Stimulated activated naive CD8-positive, alpha-beta T cell treated with anti-CD3 and anti-CD28 coated beads, Interleukin-15, Interleukin-2, amounts not matched to agents 100 ng/mL and 50 ng/mL, for 24 hours (primary cell): ENCODE results near the gene CD81.

ENCODE experiments used
- H3K27ac Mint-ChIP-seq: one replicate; pipeline ENCODE4 v1.8.0; 2021; ENCODE audit warnings: mild to moderate bottlenecking, mixed read lengths
- H3K27me3 Mint-ChIP-seq: one replicate; pipeline ENCODE4 v1.8.0; 2021; ENCODE audit warnings: mixed read lengths
- H3K36me3 Mint-ChIP-seq: one replicate; pipeline ENCODE4 v1.8.0; 2021; ENCODE audit warnings: low read depth, mixed read lengths
- H3K4me1 Mint-ChIP-seq: one replicate; pipeline ENCODE4 v1.8.0; 2021; ENCODE audit warnings: low read depth, mixed read lengths
- H3K4me3 Mint-ChIP-seq: one replicate; pipeline ENCODE4 v1.8.0; 2021; ENCODE audit warnings: mild to moderate bottlenecking, mixed read lengths
- H3K9me3 Mint-ChIP-seq: one replicate; pipeline ENCODE4 v1.8.0; 2021; ENCODE audit warnings: mixed read lengths

The CD81 gene

GRCh38 chr11:2396471-2396870 is 19.4 kb downstream of the CD81 start:
- Mint-ChIP-seq H3K9me3 (no peaks in the 10 kb centered on the region), H3K27me3 (no peaks in the 10 kb centered on the region), H3K27ac (no peak overlapping the region), H3K4me1 (peaks cover 7% of the 10 kb centered on the region), H3K36me3 (peaks cover 11% of the 10 kb centered on the region), H3K4me3 (no peak overlapping the region)

GRCh38 chr11:2397005-2397404 is 19.9 kb downstream of the CD81 start:
- Mint-ChIP-seq H3K27ac (no peak overlapping the region), H3K27me3 (no peaks in the 10 kb centered on the region), H3K9me3 (no peaks in the 10 kb centered on the region), H3K36me3 (peaks cover 11% of the 10 kb centered on the region), H3K4me3 (no peak overlapping the region), H3K4me1 (peaks cover 8% of the 10 kb centered on the region)

GRCh38 chr11:2398664-2399355 is 21.7 kb downstream of the CD81 start:
- Mint-ChIP-seq H3K36me3 (peaks cover 16% of the 10 kb centered on the region), H3K27me3 (no peaks in the 10 kb centered on the region), H3K4me1 (peaks cover 8% of the 10 kb centered on the region), H3K9me3 (no peaks in the 10 kb centered on the region), H3K4me3 (peak overlapping the region; percentile 91), H3K27ac (peak overlapping the region; percentile 72)

DNA sequence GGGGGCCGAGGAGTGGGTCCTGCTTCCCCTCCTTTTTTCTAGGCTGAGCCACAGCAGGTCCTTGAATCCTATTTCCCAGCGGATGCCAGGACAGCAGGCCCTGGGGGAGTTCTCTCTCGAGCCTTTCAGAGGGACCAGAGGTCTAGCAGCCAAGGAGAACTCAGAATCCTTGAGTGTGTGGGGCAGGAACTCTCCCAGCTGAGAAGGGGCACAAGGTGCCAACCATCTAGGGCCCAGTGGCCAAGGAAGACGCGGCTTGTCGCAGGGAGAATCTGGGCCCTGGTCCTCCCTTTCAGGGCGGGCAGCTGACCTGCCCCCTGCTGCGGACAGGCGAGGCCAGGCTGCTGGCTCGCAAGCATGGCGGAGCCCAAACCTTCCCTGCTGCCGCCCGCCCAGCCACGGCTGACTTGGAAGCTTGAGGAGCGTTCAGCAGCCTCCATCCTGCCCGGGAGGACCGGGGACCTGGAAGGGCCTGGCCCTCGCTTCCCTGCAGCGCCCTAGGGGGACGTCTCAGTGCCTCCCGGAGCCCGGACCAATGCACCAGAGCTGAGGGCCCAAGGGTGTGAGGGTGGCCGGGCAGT is 22.5 kb downstream of the CD81 start:
- H3K4me3 Mint-ChIP-seq: peak overlapping the region; percentile 91
- H3K27ac Mint-ChIP-seq: peak overlapping the region; percentile 72
- no peaks in the 10 kb centered on the region for H3K27me3 Mint-ChIP-seq

GRCh38 chr11:2400069-2400761 is 23.1 kb downstream of the CD81 start, which contains the start of gene TSSC4:
TSS of gene TSSC4 (plus strand) at chr11:2400750. CDS start at chr11:2402634, 1,884 bp downstream.
- H3K36me3 Mint-ChIP-seq: peaks cover 16% of the 10 kb centered on the region
- H3K4me3 Mint-ChIP-seq: peak within 1 kb of the TSS; percentile 91
- peak within 1 kb of the TSS; percentile 83 for H3K27ac Mint-ChIP-seq

More for the DNA sequence above, 22.5 kb downstream of the CD81 start:
- Mint-ChIP-seq H3K4me1 (peaks cover 8% of the 10 kb centered on the region), H3K36me3 (peaks cover 16% of the 10 kb centered on the region), H3K9me3 (no peaks in the 10 kb centered on the region)

DNA sequence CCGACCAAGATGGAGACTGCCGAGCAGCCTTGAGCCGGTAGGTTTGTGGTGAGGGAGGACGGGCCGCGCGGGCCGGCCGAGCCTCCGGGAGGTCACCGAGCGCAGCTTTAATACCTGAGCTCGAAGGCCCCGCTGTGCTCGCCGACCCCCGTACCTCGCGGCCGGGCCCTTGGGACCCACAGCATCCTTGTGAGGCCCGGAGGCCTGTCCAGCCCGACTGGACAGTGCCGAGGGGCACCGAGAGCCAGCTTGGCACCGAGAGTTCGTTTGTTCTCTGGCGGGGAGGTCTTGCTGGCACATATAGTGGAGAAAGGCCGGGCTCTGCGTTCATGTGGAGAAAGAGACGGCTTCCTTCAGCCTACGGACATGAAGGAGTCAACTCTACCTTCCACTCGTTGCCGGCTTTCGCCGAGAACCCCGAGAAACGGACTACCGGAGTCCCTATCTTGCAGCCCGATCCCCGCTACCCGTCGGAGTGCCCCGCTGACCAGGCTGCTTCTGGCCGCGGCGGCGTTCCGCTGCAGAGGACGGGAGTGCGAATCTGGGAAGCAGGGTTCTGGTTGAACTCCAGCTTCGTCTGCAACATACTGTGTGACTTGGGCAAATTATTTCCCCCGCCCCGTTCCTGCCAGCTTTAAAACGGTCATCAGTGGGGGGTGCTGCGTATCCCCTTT is 23.8 kb downstream of the CD81 start:
- Mint-ChIP-seq H3K4me1 (peaks cover 8% of the 10 kb centered on the region), H3K4me3 (peak overlapping the region; percentile 91), H3K27ac (peak overlapping the region; percentile 83), H3K27me3 (no peaks in the 10 kb centered on the region), H3K36me3 (peaks cover 16% of the 10 kb centered on the region), H3K9me3 (no peaks in the 10 kb centered on the region)

More at GRCh38 chr11:2400069-2400761, 23.1 kb downstream of the CD81 start, which contains the start of gene TSSC4:
- H3K27me3 Mint-ChIP-seq: no peaks in the 10 kb centered on the region
- H3K9me3 Mint-ChIP-seq: no peaks in the 10 kb centered on the region
- H3K4me1 Mint-ChIP-seq: peaks cover 8% of the 10 kb centered on the region

DNA sequence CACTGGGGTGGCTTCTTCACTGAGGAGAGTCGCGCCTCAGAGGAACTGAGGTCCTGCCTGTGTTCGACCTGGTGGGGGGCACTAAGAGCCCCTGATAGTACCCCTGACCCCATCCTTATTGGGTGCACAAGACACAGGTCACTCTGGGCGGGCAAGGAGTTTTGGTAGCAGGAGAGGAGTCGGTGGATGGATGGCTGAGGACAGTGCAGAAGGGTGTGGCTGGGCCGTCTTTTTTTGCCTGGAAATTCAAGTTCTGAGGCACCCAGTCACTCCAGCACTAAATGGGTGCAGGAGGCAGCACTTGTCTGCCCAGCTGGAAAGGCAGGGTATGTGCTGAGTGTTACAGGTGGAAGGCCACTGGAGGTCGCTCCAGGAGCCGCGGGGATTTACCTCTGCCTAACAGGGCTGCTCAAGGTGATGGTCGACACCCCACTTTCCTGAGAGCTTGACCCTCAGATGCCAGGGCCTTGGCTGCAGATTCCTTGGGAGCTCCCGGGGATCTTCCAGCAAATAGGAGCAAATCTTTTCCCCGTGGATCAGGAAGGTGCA is 24.4 kb downstream of the CD81 start:
- H3K27ac Mint-ChIP-seq: peak overlapping the region; percentile 83
- H3K27me3 Mint-ChIP-seq: no peaks in the 10 kb centered on the region
- peaks cover 16% of the 10 kb centered on the region for H3K36me3 Mint-ChIP-seq
- no peaks in the 10 kb centered on the region for H3K9me3 Mint-ChIP-seq
- H3K4me3 Mint-ChIP-seq: peak overlapping the region; percentile 91
- H3K4me1 Mint-ChIP-seq: peaks cover 8% of the 10 kb centered on the region

DNA sequence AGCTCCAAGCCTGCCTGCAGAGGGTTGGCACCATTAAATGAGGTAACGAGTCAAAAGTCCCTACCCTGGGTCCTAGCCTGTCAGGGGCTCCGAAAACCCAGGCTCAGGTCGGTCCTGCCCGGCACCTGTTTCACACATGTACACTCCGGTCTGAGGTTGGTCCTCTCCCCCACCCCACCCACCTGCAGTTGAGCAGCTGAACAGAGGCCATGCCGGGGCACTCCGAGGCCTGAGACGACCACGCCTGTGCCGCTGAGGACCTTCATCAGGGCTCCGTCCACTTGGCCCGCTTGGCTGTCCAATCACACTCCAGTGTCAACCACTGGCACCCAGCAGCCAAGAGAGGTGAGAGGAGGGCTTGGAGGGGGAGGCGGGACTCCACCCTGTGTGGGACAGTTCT is 25.0 kb downstream of the CD81 start:
- Mint-ChIP-seq H3K4me1 (peaks cover 8% of the 10 kb centered on the region), H3K9me3 (no peaks in the 10 kb centered on the region), H3K36me3 (peaks cover 12% of the 10 kb centered on the region), H3K4me3 (peak overlapping the region; percentile 91), H3K27me3 (no peaks in the 10 kb centered on the region), H3K27ac (peak overlapping the region; percentile 26)

- Mint-ChIP-seq H3K4me3 (no peak overlapping the region), H3K36me3 (peaks cover 4% of the 10 kb centered on the region), H3K9me3 (no peaks in the 10 kb centered on the region), H3K4me1 (peaks cover 8% of the 10 kb centered on the region), H3K27ac (no peak overlapping the region), H3K27me3 (no peaks in the 10 kb centered on the region)
These were observed 26.0 kb downstream of the CD81 start for GRCh38 chr11:2402890-2403645.

- H3K36me3 Mint-ChIP-seq: peaks cover 4% of the 10 kb centered on the region
- no peak overlapping the region for H3K27ac Mint-ChIP-seq
- no peak overlapping the region for H3K4me3 Mint-ChIP-seq
- peaks cover 4% of the 10 kb centered on the region for H3K4me1 Mint-ChIP-seq
- H3K9me3 Mint-ChIP-seq: no peaks in the 10 kb centered on the region
- no peaks in the 10 kb centered on the region for H3K27me3 Mint-ChIP-seq
These were observed 27.7 kb downstream of the CD81 start for GRCh38 chr11:2404735-2405196.

- Mint-ChIP-seq H3K27me3 (no peaks in the 10 kb centered on the region), H3K27ac (no peak overlapping the region), H3K9me3 (no peaks in the 10 kb centered on the region), H3K4me3 (no peak overlapping the region), H3K4me1 (peaks cover under 1% of the 10 kb centered on the region), H3K36me3 (peaks cover 4% of the 10 kb centered on the region)
These were observed 29.3 kb downstream of the CD81 start for GRCh38 chr11:2406451-2406850.

DNA sequence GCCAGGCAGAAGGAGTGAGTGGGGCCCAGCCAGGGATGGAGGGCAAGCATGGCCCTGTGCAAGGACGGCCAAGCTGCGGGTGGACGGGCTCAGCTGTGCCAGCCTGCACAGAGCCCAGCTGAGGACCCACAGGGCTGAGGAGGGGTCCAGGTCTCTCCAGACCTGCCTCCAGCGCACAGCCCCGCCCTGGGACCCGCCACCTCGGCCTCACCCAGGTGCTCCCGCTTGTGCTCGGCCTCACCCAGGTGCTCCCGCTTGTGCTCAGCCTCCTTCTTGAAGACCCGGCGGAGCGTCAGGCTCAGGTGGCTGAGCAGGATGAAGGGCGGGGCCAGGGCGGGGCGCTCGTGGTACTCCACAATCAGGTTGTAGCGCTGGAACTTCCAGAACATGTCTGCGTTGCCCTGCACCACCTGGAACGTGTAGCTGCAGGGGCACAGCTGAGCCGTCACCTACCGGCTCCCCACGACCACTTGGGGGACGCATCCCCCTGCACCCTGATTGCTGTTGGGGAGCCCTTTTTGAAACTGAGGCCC is 29.8 kb downstream of the CD81 start:
- Mint-ChIP-seq H3K27ac (no peak overlapping the region), H3K4me1 (no peaks in the 10 kb centered on the region), H3K27me3 (no peaks in the 10 kb centered on the region), H3K9me3 (no peaks in the 10 kb centered on the region), H3K36me3 (peaks cover 4% of the 10 kb centered on the region), H3K4me3 (no peak overlapping the region)

DNA sequence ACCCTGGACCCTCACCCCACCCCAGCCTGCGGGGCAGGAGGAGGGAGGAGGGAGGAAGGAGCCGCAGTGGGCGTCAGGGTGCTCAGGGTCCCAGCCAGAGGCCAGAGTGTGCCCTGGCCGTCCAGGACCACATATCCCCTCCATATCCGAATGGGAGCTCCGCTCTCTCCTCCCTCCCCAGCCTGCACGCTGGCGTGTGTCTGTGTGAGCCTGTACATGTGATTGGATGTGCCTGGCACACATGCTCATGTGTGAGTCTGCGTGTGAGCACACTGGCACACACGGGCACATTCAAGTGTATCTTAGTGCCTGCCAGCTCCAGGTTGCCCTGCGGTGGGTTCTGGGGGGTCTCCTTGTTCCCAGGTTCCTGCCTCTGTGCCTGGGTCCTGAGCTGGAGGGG is 31.6 kb downstream of the CD81 start:
- no peaks in the 10 kb centered on the region for H3K27me3 Mint-ChIP-seq
- H3K9me3 Mint-ChIP-seq: no peaks in the 10 kb centered on the region
- H3K4me3 Mint-ChIP-seq: no peak overlapping the region
- H3K4me1 Mint-ChIP-seq: no peaks in the 10 kb centered on the region
- no peaks in the 10 kb centered on the region for H3K36me3 Mint-ChIP-seq
- no peak overlapping the region for H3K27ac Mint-ChIP-seq

DNA sequence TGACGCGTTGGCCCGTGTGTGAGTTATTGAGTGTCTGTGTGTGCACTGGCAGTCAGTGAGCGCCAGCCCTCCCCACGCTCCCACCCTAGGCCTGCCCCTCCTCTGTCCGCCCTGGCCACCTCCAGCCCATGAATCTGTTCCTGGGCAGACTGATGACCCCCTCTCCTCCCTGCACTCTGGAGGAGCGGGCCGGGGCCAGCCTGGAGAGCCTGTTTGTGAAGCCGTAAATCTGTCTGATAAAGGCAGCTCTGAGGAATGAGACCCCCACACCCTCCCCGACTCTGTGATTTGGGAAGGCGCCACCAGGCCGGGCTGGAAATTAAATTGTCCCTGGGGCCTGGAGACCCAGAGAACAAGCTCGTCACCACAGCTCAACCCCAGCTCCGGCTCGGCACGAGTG is 32.0 kb downstream of the CD81 start:
- Mint-ChIP-seq H3K4me1 (no peaks in the 10 kb centered on the region), H3K4me3 (no peak overlapping the region), H3K27ac (no peak overlapping the region)

More for the DNA sequence above, 32.0 kb downstream of the CD81 start:
- H3K9me3 Mint-ChIP-seq: no peaks in the 10 kb centered on the region
- H3K36me3 Mint-ChIP-seq: no peaks in the 10 kb centered on the region
- H3K27me3 Mint-ChIP-seq: no peaks in the 10 kb centered on the region
